ENCODE data around the gene UNC5C. TPM values are rescaled to one million over a fixed set of nuclear protein-coding genes. Genes with fewer than 3 reads are reported as not detected.

The UNC5C gene
- total and polyA plus RNA-seq, 10 donors: 0.43 to 15.7 (median 7.8) TPM

DNA sequence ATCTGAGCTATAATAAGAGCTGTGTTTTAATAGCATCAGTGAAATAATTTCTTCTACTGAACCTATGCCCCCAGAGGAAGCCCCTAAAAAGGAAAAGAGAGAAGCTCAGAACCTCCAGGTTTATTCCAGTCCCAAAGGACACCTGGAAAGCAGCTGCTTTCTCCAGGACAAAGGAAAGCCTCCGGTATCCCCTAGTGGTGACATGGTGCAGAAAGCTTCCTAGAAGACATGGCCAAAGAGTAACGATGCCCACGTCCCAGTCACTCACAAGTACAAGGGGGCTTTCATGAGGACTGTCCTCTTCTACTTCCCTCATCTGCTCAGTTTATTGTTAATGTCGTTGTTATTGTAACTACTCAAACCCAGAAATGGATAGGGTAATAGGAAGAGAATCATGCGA, 343.9 kb downstream of the UNC5C start:
- WGBS, 5 donors: 46 to 78% (median 54%) methylated on average over 5 of the region's 5 CpGs
- Histone ChIP-seq H3K9me3 (no peaks in the 10 kb centered on the region), H3K27me3 (replicated peaks in 1 of 7) (no peaks in the 10 kb centered on the region), H3K36me3 (no peaks in the 10 kb centered on the region), H3K27ac (no peak overlapping the region), H3K4me3 (no peak overlapping the region), H3K4me1 (no peaks in the 10 kb centered on the region)
- TF ChIP-seq POLR2AphosphoS5 (IDR thresholded peaks at IDR 0.05) (no peak), POLR2A (IDR thresholded peaks at IDR 0.05) (no peak)
- TF ChIP-seq, protein P1, sequence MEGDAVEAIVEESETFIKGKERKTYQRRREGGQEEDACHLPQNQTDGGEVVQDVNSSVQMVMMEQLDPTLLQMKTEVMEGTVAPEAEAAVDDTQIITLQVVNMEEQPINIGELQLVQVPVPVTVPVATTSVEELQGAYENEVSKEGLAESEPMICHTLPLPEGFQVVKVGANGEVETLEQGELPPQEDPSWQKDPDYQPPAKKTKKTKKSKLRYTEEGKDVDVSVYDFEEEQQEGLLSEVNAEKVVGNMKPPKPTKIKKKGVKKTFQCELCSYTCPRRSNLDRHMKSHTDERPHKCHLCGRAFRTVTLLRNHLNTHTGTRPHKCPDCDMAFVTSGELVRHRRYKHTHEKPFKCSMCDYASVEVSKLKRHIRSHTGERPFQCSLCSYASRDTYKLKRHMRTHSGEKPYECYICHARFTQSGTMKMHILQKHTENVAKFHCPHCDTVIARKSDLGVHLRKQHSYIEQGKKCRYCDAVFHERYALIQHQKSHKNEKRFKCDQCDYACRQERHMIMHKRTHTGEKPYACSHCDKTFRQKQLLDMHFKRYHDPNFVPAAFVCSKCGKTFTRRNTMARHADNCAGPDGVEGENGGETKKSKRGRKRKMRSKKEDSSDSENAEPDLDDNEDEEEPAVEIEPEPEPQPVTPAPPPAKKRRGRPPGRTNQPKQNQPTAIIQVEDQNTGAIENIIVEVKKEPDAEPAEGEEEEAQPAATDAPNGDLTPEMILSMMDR (IDR thresholded peaks at IDR 0.05 in 8 of 11, conservative IDR thresholded peaks at IDR 0.05 in 3 of 11): no peak
- no peak for DNase-seq
- intact Hi-C loops (cut with DNase I; ENCODE audit: low total_unique reads): no loop called here

DNA sequence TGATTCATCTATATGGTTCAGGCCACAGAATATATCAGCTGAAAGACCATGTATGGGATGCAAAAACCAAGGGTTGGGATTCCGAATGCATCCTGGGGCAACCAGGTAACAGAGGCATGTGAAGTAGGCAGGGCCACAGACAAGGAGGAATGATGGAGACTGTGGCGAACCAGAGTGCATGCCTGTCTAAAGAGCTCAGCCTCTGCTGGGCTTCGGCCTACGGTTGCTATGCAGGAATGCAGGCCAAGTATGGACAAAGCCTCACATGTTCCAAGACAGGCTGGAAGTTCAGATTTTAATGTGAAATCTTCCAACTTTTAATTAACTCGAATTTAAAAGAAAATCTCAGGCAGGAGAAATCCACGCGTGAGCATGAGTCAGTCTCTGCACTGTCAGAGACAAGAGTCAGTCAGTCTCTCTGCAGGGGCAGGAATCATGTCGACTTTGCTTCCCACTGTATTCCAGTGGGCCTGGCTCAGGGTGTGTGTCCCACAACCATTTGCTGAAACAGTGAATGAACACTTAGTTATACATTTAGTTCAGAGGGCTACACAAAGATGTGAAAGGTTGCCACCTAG, 344.4 kb downstream of the UNC5C start:
- intact Hi-C loops (cut with DNase I; ENCODE audit: low total_unique reads): no loop called here
- WGBS, 5 donors: 77 to 92% (median 84%) methylated on average over 8 of the region's 8 CpGs
- Histone ChIP-seq H3K36me3 (no peaks in the 10 kb centered on the region), H3K4me3 (no peak overlapping the region), H3K9me3 (no peaks in the 10 kb centered on the region), H3K4me1 (no peaks in the 10 kb centered on the region), H3K27me3 (replicated peaks in 1 of 7) (no peaks in the 10 kb centered on the region), H3K27ac (no peak overlapping the region)
- TF ChIP-seq, protein P1 (IDR thresholded peaks at IDR 0.05 in 8 of 11, conservative IDR thresholded peaks at IDR 0.05 in 3 of 11): no peak
- TF ChIP-seq POLR2A (IDR thresholded peaks at IDR 0.05) (no peak), POLR2AphosphoS5 (IDR thresholded peaks at IDR 0.05) (no peak)
- DNase-seq: no peak

DNA sequence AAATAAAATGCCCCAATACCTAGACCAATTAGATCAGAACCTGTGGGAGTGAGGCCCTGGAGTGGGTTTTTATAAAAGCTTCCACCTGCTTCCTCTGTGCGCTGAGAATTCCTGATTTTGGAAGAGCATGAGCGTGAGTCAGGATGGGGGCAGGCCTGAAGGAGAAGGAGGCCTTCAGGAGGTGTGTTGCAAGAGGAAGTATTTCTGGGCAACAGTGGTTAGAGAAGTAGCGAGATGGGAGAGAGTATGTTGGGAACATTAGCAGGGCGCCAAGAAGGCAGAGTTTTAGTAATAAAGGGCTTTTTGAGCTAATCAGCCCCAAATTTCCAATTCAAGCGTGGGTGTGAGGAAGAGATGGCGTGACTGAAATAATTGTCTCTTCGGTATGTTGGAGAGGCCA, 349.8 kb downstream of the UNC5C start:
- no peak overlapping the region for H3K27ac ChIP-seq
- no peaks in the 10 kb centered on the region for H3K36me3 ChIP-seq
- H3K27me3 ChIP-seq (replicated peaks in 1 of 7): no peaks in the 10 kb centered on the region
- H3K9me3 ChIP-seq: no peaks in the 10 kb centered on the region
- 61 to 88% (median 80%) methylated on average over 7 of the region's 7 CpGs for WGBS, 5 donors
- TF ChIP-seq POLR2A (IDR thresholded peaks at IDR 0.05) (no peak), POLR2AphosphoS5 (IDR thresholded peaks at IDR 0.05) (no peak)
- TF ChIP-seq, protein P1 (IDR thresholded peaks at IDR 0.05 in 8 of 11, conservative IDR thresholded peaks at IDR 0.05 in 3 of 11): no peak
- H3K4me1 ChIP-seq: no peaks in the 10 kb centered on the region
- H3K4me3 ChIP-seq: no peak overlapping the region
- no peak for DNase-seq
- intact Hi-C loops (cut with DNase I; ENCODE audit: low total_unique reads): no loop called here

DNA sequence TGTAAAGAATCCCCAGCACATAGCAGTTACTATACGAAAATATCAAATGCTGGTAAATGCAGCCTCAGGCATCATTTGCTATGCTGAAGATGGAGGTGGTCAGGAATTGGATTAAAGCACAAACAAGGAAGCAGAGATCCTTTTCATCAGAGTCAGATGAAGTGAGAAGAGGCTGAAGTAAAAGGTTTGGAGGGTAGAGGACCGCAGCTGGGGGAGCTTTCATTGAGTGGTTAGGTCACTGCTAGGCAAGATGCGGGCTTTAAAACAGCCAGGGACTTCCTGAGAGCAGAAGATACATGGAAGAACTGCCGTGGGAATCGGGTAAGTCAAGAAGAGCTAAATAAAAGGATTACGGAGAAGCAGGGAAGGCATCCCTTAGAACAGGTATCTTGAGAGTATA, 351.4 kb downstream of the UNC5C start:
- Histone ChIP-seq H3K4me1 (no peaks in the 10 kb centered on the region), H3K27ac (no peak overlapping the region), H3K36me3 (no peaks in the 10 kb centered on the region), H3K4me3 (no peak overlapping the region), H3K27me3 (replicated peaks in 1 of 7) (no peaks in the 10 kb centered on the region), H3K9me3 (no peaks in the 10 kb centered on the region)
- 75 to 89% (median 77%) methylated on average over 6 of the region's 6 CpGs for WGBS, 5 donors
- TF ChIP-seq POLR2AphosphoS5 (IDR thresholded peaks at IDR 0.05) (no peak), POLR2A (IDR thresholded peaks at IDR 0.05) (no peak)
- TF ChIP-seq, protein P1 (IDR thresholded peaks at IDR 0.05 in 8 of 11, conservative IDR thresholded peaks at IDR 0.05 in 3 of 11): no peak
- DNase-seq: no peak
- intact Hi-C loops (cut with DNase I; ENCODE audit: low total_unique reads): no loop called here

All from spleen (tissue), 11 donors.